HG03280 (cell line): ENCODE results near the gene NDUFB10.

Source experiments
- ATAC-seq: cut with Tn5 transposase; IDR thresholded peaks from one replicate; pipeline ENCODE4 v1.9.1; 2021; ENCODE audit warnings: mild to moderate bottlenecking, moderate library complexity; ENCODE audit not compliant: unreplicated experiment

Gene NDUFB10

GRCh38 chr16:1982013-1982433, 22.7 kb downstream of the NDUFB10 start:
- no peak for ATAC-seq

DNA sequence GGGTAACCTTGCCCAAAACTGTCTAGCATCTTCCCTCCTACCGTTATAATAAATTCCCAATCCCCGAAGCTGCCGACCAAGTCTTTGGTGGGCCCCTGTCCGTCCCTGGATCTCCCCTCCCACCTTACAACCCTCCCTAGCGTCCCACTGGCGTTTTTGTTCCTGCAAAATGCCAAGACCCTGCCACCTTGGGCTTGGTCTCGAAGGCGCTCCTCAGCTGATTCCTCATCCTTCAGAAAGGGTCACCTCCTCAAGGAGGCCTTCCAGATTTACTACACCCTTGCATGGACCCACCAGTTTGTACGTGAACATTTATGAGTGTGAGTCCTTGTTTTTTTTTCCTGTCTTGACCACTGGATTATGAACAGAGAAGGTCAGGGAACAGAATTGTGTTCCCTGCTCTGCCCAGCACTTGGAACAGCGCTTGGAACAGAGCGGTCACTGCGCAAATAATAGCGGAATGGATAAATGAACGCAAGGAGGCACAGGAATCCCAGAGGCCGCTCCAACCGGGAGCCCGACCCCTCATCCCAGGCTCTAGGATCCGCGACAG, 23.7 kb downstream of the NDUFB10 start:
- ATAC-seq, result no peak

DNA sequence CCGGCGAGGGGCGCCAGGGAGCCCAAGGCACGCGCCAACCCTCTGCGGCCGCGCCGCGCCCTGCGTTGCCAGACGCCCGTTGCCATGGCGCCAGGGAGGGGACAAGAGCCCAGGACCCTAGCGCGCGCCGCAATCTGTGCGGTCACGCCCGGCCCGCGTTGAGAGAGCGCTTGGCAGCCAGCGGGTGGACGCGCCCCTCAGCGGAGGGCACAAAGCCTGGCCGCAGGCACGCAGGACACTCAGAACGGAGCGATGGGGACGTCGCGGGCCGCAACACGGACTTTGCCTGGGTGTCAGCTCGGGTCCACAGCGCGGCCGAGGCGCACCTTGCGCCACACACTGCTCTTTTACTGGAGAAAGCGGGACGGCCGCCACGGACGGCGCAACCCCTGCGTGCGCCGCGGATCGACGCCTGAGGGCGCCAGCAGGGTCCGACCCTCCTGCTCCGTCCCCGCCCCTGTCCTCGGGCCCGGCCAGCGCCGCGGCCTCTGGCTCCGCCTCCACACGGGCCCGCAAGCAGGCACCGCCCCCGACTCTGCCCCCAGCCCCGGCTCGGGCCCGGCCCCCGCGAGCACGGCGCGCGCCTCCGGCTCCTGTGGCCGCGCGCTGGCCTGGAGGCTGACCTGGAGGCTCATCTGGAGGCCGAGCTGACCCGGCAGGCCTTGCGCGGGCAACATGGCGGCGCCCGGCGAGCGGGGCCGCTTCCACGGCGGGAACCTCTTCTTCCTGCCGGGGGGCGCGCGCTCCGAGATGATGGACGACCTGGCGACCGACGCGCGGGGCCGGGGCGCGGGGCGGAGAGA, 24.4 kb downstream of the NDUFB10 start, which contains the start of gene GFER:
TSS of gene GFER (plus strand) at position 650 of the 803 bp plus-strand sequence. CDS start at position 676, 26 bp downstream.
- ATAC-seq, result peak; percentile 79

DNA sequence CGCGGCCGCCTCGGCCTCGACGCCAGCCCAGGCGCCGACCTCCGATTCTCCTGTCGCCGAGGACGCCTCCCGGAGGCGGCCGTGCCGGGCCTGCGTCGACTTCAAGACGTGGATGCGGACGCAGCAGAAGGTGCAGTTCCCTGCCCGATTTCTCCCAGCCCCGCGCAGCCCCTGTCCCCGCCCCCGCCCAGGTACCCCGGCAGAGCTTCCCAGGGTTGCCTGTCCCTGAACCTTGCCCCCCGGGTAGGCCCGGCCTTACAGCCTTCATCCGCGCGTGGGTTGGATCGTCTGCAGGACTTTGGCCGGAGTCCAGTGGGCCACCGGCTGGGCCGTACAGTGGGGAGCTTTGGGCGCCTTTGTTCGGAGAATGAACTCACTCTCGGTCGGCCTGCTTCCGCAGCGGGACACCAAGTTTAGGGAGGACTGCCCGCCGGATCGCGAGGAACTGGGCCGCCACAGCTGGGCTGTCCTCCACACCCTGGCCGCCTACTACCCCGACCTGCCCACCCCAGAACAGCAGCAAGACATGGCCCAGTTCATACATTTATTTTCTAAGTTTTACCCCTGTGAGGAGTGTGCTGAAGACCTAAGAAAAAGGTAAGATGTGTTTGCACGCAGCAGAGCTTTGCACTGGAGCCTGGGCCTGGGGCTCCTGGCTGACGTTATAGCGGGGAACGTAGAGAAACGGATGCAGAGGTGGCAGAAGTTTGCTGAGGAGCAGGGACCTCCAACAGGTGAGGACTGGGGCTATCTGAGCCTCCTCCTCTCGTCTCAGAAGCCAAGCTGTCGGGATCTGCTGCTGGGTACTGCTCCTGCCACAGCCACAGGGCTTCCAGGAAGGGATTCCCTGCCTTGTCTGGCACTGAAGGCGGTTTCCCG, 25.2 kb downstream of the NDUFB10 start:
- ATAC-seq, result no peak

GRCh38 chr16:1985466-1986150, 26.3 kb downstream of the NDUFB10 start:
- ATAC-seq, result no peak

GRCh38 chr16:1987198-1987597, 27.9 kb downstream of the NDUFB10 start:
- no peak for ATAC-seq

DNA sequence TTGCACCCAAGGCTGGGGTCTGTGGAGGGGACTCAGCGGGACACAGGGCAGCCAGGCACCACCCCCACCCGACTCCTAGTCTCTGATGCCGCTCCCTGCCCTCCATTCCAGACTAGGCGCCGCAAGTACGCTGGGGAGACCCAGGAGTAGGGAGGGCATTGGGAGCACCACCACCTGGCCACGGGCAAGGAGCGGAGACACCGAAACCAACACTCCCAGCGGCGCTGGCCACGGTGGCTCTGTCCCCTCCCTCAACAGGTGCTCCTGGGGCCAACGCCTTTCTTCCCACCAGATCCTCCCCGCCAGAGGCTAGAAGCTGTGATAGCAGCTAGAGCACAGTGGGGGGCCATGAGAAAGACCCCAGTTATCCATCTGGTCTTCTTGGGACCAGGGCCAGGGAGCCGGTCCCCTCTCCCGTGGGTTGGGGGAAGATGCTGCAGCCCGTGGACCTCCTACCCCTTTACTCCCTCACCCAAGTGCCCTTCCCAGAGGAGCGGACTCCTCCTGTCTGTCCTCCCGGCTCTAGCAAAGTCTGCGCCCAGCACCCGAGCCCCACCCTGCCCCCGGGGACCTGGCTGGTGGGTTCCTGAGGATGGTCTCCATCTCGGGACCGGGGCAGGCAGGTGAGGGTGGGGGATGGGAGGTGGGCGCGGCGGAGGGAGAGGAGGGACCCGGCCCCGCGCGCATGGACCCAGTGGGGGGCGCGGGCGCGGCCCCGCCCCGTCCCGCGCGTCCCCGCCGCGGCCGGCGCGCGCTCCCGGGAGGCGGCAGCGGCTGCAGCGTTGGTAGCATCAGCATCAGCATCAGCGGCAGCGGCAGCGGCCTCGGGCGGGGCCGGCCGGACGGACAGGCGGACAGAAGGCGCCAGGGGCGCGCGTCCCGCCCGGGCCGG, 30.1 kb downstream of the NDUFB10 start, which contains the start of gene SYNGR3:
TSS of gene SYNGR3 (plus strand) at position 762 of the 892 bp plus-strand sequence. CDS start 133 bp downstream, outside the sequence.
- no peak for ATAC-seq

DNA sequence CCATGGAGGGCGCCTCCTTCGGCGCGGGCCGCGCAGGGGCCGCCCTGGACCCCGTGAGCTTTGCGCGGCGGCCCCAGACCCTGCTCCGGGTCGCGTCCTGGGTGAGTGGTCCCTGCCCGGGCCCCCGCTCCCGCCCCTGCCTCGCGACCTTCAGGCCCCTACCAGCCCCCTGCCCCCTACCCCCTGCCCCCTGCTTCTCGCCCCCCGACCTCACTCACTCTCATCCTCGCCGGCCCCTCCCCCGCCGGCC, 30.7 kb downstream of the NDUFB10 start:
- ATAC-seq, result no peak

GRCh38 chr16:1990351-1991134, 31.2 kb downstream of the NDUFB10 start:
- ATAC-seq, result no peak

- ATAC-seq, result no peak
Observed at GRCh38 chr16:1991135-1991551, 31.8 kb downstream of the NDUFB10 start.

- ATAC-seq, result no peak
Observed at GRCh38 chr16:1991588-1991947, 32.2 kb downstream of the NDUFB10 start.

DNA sequence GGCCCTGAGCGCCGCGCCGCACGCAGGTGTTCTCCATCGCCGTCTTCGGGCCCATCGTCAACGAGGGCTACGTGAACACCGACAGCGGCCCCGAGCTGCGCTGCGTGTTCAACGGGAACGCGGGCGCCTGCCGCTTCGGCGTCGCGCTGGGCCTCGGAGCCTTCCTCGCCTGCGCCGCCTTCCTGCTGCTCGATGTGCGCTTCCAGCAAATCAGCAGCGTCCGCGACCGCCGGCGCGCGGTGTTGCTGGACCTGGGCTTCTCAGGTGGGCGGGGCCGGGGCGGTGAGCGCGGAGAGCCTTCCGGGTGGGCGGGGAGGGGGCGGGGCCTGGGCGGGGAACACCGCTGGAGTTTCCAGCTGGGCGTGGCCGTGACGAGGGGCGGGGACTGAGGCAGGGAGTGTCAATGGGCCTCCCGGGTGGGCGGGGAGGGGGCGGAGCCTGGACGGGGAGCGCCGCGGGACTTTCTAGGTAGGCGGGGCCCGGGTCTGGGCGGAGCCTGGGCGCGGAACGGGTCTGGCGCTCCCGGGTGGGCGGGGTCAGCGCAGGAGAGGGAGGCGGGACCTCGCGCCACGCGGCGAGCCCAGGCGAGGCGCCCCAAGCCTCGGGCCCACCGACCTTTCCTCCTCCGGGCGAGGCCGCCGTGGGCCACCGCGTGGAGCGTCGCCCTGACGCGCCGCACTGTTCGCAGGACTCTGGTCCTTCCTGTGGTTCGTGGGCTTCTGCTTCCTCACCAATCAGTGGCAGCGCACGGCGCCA, 32.8 kb downstream of the NDUFB10 start:
- peak; percentile 59 for ATAC-seq

- ATAC-seq, result no peak
Observed at GRCh38 chr16:1992704-1993317, 33.5 kb downstream of the NDUFB10 start.

DNA sequence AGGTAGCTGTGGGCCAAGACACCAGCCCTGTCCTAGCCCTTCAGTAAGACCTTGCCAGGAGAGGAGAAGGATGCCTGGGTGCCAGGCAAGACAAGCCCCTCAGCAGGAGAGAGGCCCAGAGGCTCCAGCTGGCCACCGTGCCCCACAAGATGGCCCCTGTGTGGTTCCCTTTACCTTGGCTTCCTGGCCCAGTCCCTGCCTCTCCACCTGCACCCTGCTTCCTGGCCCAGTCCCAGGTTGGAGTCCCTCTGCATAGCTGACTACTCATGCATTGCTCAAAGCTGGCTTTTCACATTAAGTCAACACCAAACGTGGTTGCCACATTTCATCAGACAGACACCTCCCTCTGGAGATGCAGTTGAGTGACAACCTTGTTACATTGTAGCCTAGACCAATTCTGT, 34.4 kb downstream of the NDUFB10 start:
- no peak for ATAC-seq

DNA sequence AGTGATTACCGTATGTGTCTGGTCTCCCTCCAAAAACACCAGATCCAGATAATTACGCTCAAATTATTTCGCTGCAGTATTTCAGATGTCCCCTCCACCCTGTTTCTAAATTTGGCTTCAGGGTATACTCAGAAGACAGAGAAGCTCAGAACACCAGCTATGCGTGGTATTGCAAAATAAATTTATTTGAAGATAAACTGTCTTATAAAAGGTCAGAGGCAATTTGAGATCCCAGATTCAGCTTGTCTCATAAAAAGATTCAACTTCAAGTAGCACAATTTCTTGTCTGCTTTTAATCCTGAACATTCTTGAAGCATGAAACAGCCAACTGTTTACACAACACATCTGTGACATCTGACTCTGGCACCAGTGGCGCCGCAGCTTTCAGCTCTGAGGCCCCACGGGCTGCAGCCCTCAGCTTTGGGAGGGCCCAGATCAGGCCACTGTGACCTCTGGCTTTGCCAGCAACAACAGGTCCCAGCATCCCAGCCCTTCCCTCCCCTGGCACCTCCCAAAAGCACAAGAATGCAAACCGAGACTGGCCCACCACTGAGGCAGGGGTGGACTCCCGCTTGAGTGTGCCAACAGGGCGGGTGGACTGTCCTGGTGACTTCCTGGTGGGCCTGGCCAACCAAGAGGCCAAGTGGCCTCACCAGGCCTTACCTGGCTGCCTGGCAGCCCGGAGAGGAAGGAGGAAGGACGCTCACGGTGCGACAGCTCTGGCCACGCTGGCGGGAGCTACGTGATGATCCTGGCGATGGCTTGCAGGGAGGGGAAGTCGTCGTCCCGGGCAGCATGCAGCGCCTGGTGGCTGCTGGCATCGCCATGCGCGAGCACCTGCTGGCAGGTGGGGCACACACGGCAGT, 38.4 kb downstream of the NDUFB10 start:
- no peak for ATAC-seq

DNA sequence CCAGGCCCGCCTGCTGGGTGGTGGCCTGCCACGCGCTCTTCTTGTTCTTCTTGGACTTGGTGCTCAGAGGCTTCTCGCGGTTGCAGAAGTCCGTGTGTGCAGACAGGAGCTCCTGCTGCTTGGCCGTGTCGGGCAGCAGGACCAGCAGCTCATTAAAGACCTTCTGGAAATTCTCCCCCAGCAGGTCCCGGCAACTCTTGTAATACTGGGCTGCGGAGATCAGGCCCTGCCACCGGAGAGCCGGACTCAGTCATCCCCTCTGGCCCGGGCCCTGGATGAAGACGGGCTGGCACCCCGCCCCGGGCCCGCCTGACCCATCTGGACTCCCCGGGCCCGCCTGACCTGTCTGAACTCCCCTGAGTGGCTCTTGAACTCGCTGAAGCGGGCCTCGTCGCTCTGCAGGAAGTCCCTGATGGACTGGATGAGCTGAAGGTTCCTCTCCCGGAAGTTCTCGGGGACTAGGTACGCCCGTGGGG, 39.1 kb downstream of the NDUFB10 start:
- no peak for ATAC-seq
